Ramos (cell line): ENCODE measurements around the gene TMEM115.

ENCODE experiments used
- in situ Hi-C: fragments of 300-500 bp; cut with MboI; formaldehyde crosslinking; loops from one replicate; pipeline ENCODE4 v1.14.3; 2022; ENCODE audit warnings: low sequenced_read_pairs; ENCODE audit not compliant: unreplicated experiment

TMEM115 gene

GRCh38 chr3:50336452-50337174, 22.7 kb downstream of the TMEM115 start:
- in situ Hi-C loops, result no loop called here

GRCh38 chr3:50334339-50335075, 24.8 kb downstream of the TMEM115 start:
- in situ Hi-C loops, result no loop called here

- in situ Hi-C loops, result no loop called here
Observed at GRCh38 chr3:50333744-50334328, 25.5 kb downstream of the TMEM115 start.

GRCh38 chr3:50331364-50331907, 27.9 kb downstream of the TMEM115 start:
- in situ Hi-C loops, result no loop called here

- in situ Hi-C loops, result no loop called here
Observed at GRCh38 chr3:50330330-50330729, 29.0 kb downstream of the TMEM115 start.

- in situ Hi-C loops, result no loop called here
Observed at GRCh38 chr3:50327943-50328691, 31.2 kb downstream of the TMEM115 start, which contains the start of gene TUSC2. Gene TUSC2, minus strand, starts transcription at chr3:50328223. Its CDS starts 124 bp downstream, at chr3:50328099.

GRCh38 chr3:50327129-50327528, 32.2 kb downstream of the TMEM115 start:
- in situ Hi-C loops, result no loop called here

GRCh38 chr3:50326182-50326541, 33.2 kb downstream of the TMEM115 start:
- in situ Hi-C loops, result no loop called here

GRCh38 chr3:50325497-50326181, 33.7 kb downstream of the TMEM115 start:
- in situ Hi-C loops, result no loop called here

GRCh38 chr3:50325113-50325480, 34.2 kb downstream of the TMEM115 start:
- in situ Hi-C loops, result no loop called here

GRCh38 chr3:50324351-50325112, 34.8 kb downstream of the TMEM115 start:
- in situ Hi-C loops, result no loop called here

- in situ Hi-C loops, result no loop called here
Observed at GRCh38 chr3:50323614-50324199, 35.6 kb downstream of the TMEM115 start.

- in situ Hi-C loops, result no loop called here
Observed at GRCh38 chr3:50323092-50323600, 36.2 kb downstream of the TMEM115 start.

GRCh38 chr3:50322386-50323091, 36.8 kb downstream of the TMEM115 start, which contains the start of gene HYAL2:
Gene HYAL2, minus strand, starts transcription at chr3:50322745. Its CDS starts 2,256 bp downstream, at chr3:50320489.
- in situ Hi-C loops, result no loop called here

GRCh38 chr3:50322115-50322385, 37.3 kb downstream of the TMEM115 start:
- in situ Hi-C loops, result no loop called here

- in situ Hi-C loops, result no loop called here
Observed at GRCh38 chr3:50321336-50322114, 37.8 kb downstream of the TMEM115 start.

- in situ Hi-C loops, result no loop called here
Observed at GRCh38 chr3:50320853-50321335, 38.4 kb downstream of the TMEM115 start.
